ENCODE data around the gene GOLGA6B. TPM values are rescaled to one million over a fixed set of nuclear protein-coding genes. Genes with fewer than 3 reads are reported as not detected.

GOLGA6B gene
- polyA plus RNA-seq, 1 of the 3 experiments (the other 2 are of a cell fraction): not detected

DNA sequence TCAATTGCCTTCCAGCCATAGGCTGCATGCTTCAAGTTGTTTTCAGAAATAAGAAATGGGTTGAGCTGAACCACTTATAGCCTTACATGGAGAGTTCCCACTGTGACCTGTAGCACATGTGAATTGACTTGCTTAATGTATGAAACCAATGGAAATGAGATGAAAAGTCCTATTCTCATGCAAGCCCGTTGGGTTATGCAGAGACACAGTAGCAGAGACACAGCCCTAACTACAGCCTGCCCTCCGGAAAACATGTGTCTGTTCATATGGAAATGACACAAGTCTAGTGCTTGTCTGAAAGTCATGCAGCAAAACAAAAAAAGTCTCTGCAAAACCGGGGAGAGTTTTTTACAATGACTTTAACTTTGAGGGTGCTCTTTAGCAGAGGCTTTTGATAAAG, 17.0 kb downstream of the GOLGA6B start (continued):
- TF ChIP-seq RXRA (IDR thresholded peaks at IDR 0.05; ENCODE audit: borderline replicate concordance, low read depth) (no peak), NRF1 (IDR thresholded peaks at IDR 0.05; ENCODE audit: low read depth, low read length) (no peak), MXI1 (IDR thresholded peaks at IDR 0.05; ENCODE audit: low read depth, low read length) (no peak), JUND (IDR thresholded peaks at IDR 0.05) (no peak), RFX5 (IDR thresholded peaks at IDR 0.05; ENCODE audit: low read length) (no peak)

- Histone ChIP-seq H4K20me1 (ENCODE audit: insufficient read depth) (no peaks in the 10 kb centered on the region), H3K9me2 (no peaks in the 10 kb centered on the region), H3K27ac (ENCODE audit: low read depth in 2 of 2, low read length in 1 of 2) (no peak overlapping the region), H3K36me3 (replicated peaks in 1 of 2; ENCODE audit: control insufficient read depth in 1 of 2, insufficient read depth in 2 of 2, low read length in 1 of 2) (no peaks in the 10 kb centered on the region), H3K4me1 (ENCODE audit: control insufficient read depth in 1 of 2, insufficient read depth in 2 of 2, low read depth in 1 of 2, low read length in 1 of 2) (no peaks in the 10 kb centered on the region), H3K27me3 (ENCODE audit: insufficient read depth) (peaks cover 33% of the 10 kb centered on the region; the same call in 1 of the 2 replicates), H3K9ac (no peak overlapping the region), H3K4me3 (ENCODE audit: low read depth in 2 of 2, low read length in 1 of 2) (no peak overlapping the region), H2AFZ (ENCODE audit: low read depth) (no peak overlapping the region), H3K9me3 (no peaks in the 10 kb centered on the region), H3K79me2 (ENCODE audit: insufficient read depth) (no peaks in the 10 kb centered on the region), H3K4me2 (no peak overlapping the region), H3F3A (replicated peaks; ENCODE audit: insufficient read depth) (no peaks in the 10 kb centered on the region)
- DNase-seq: no peak
- 65% methylated on average over 4 of the region's 4 CpGs for WGBS (ENCODE audit: low lambda C conversion rate)
- POLR2A ChIA-PET: no interaction called here
- CTCF ChIA-PET: interaction anchor here (1.0 kb wide), 1 partner anchor 77 kb away, joined by 3 read pairs; no protein-coding TSS in a partner anchor
- no peak for TF ChIP-seq ZBTB33 (IDR thresholded peaks at IDR 0.05; ENCODE audit: borderline replicate concordance, low read depth)
- no peak for TF ChIP-seq CHD2 (IDR thresholded peaks at IDR 0.05; ENCODE audit: low read length, partially characterized antibody)
- TF ChIP-seq FOSL2 (IDR thresholded peaks at IDR 0.05; ENCODE audit: borderline replicate concordance, low read depth): no peak
- no peak for TF ChIP-seq USF2 (IDR thresholded peaks at IDR 0.05; ENCODE audit: borderline replicate concordance, low read depth, low read length)
- no peak for TF ChIP-seq POLR2AphosphoS5 (IDR thresholded peaks at IDR 0.05; ENCODE audit: low read depth, low read length)
- no peak for TF ChIP-seq IRF3 (IDR thresholded peaks at IDR 0.05; ENCODE audit: low read depth, low read length)
- TF ChIP-seq, protein P1, sequence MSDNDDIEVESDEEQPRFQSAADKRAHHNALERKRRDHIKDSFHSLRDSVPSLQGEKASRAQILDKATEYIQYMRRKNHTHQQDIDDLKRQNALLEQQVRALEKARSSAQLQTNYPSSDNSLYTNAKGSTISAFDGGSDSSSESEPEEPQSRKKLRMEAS (IDR thresholded peaks at IDR 0.05; ENCODE audit: low read depth): no peak
Measured at GRCh38 chr15:72676838-72677237, 22.3 kb downstream of the GOLGA6B start.

Data from SK-N-SH (cell line).